ENCODE measurements around the gene TRMT13.

The TRMT13 gene

DNA sequence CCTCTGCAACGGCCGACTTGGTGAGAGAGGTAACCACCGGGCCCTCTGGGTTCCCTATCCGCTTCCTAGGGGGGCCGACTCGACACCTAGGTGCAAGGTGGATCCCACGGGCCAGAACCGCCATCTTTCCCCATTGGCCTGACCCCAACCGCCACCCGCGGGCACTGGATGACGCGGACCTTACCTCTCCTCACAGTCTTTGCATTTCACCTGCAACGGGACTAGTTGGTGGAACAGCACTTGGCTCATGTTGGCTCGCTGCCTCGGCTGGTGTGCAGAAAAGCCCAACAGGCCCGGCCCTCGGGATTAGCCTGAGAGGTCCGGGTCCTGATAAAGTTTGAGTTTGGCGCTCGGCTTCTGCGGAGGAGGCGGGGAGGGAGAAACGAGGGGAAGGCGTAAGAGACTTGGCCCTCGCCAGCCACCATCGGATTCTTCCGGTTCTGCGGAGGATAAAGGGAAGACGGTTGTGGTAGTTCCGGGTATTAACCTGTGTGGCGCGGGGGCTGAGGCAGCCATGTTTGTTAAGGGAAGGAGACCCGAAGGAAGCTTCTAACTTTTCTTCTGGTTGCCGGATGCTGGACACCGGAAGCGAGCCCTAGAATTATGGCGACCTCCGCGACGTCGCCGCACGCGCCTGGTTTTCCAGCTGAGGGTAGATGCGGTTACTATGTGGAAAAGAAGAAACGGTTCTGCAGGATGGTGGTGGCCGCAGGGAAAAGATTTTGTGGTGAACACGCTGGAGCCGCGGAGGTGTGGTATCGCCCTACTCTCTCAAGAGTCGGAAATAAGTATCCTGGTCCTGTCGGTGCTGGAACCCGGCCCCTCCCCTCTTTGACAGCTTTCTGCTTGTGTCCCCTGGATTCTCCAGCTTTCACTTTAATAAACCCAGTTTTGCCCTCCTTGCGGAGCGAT, at the start of gene TRMT13, which contains the start of gene SASS6:
TRMT13 (plus strand) TSS at position 598 of the 912 bp plus-strand sequence; CDS start at position 604, 6 bp downstream.
SASS6 (minus strand) TSS at position 365 of the 912 bp plus-strand sequence; CDS start at position 249, 116 bp downstream.
- no peaks in the 10 kb centered on the region for H3K27me3 Mint-ChIP-seq
- H3K9me3 Mint-ChIP-seq = no peaks in the 10 kb centered on the region
- H3K27ac Mint-ChIP-seq = peak within 1 kb of the TSS; percentile 96
- peaks cover 17% of the 10 kb centered on the region for H3K36me3 Mint-ChIP-seq (ENCODE audit: low read depth)
- H3K4me3 Mint-ChIP-seq = peak within 1 kb of the TSS; percentile 98
- H3K4me1 Mint-ChIP-seq (ENCODE audit: low read depth) = peaks cover 48% of the 10 kb centered on the region

DNA sequence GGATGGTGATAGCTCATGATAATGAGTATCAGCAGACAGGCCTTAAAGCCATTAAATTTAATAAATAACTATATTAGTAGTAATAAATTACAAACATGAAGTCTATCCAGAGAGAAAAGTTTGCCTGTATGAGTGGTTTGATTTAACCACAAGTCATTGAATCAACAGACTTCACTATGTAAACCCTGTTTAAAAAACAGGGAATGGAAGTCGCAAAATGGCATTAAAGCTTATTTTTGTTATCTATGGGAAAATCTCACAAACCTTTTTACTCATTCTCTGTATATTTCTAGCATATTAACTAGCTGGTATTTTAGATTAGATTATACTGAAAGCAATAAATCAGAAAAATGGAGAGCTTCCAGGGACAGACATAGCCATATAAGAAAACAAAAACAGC, 45.6 kb upstream of the TRMT13 start:
- Mint-ChIP-seq H3K27ac (no peak overlapping the region), H3K4me3 (no peak overlapping the region), H3K27me3 (no peaks in the 10 kb centered on the region), H3K36me3 (ENCODE audit: low read depth) (peaks cover 53% of the 10 kb centered on the region), H3K9me3 (no peaks in the 10 kb centered on the region), H3K4me1 (ENCODE audit: low read depth) (no peaks in the 10 kb centered on the region)

DNA sequence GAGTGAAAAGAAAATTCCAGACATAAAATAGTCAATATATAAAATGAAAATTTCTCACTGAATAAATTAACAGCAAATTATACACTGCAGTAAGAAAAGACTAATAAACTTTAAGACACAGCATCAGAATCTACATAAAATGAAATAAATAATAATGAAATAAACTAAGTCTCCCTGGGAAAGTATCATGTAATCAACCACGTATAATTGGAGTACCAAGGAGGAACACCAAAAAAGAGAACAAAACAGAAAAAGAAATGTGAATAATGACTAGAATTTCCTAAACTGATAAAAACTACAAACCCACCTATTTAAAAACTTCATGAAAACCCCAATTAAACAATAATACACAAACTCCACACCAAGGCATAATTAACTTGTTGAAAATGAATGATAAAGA, 43.9 kb upstream of the TRMT13 start:
- H3K27me3 Mint-ChIP-seq = no peaks in the 10 kb centered on the region
- H3K4me3 Mint-ChIP-seq = no peak overlapping the region
- peaks cover 69% of the 10 kb centered on the region for H3K36me3 Mint-ChIP-seq (ENCODE audit: low read depth)
- H3K4me1 Mint-ChIP-seq (ENCODE audit: low read depth) = no peaks in the 10 kb centered on the region
- H3K9me3 Mint-ChIP-seq = no peaks in the 10 kb centered on the region
- no peak overlapping the region for H3K27ac Mint-ChIP-seq

GRCh38 chr1:100090471-100090870, 42.5 kb upstream of the TRMT13 start:
- H3K9me3 Mint-ChIP-seq = no peaks in the 10 kb centered on the region
- no peaks in the 10 kb centered on the region for H3K27me3 Mint-ChIP-seq
- H3K27ac Mint-ChIP-seq = no peak overlapping the region
- peaks cover 68% of the 10 kb centered on the region for H3K36me3 Mint-ChIP-seq (ENCODE audit: low read depth)
- no peaks in the 10 kb centered on the region for H3K4me1 Mint-ChIP-seq (ENCODE audit: low read depth)
- H3K4me3 Mint-ChIP-seq = no peak overlapping the region

- Mint-ChIP-seq H3K4me3 (no peak overlapping the region), H3K27ac (no peak overlapping the region), H3K4me1 (ENCODE audit: low read depth) (no peaks in the 10 kb centered on the region), H3K9me3 (no peaks in the 10 kb centered on the region), H3K27me3 (no peaks in the 10 kb centered on the region), H3K36me3 (ENCODE audit: low read depth) (peaks cover 78% of the 10 kb centered on the region)
Observed at GRCh38 chr1:100100202-100100601, 32.8 kb upstream of the TRMT13 start.

GRCh38 chr1:100101564-100101963, 31.4 kb upstream of the TRMT13 start:
- Mint-ChIP-seq H3K4me3 (no peak overlapping the region), H3K27ac (no peak overlapping the region), H3K9me3 (no peaks in the 10 kb centered on the region), H3K27me3 (no peaks in the 10 kb centered on the region), H3K4me1 (ENCODE audit: low read depth) (no peaks in the 10 kb centered on the region), H3K36me3 (ENCODE audit: low read depth) (peaks cover 76% of the 10 kb centered on the region)

DNA sequence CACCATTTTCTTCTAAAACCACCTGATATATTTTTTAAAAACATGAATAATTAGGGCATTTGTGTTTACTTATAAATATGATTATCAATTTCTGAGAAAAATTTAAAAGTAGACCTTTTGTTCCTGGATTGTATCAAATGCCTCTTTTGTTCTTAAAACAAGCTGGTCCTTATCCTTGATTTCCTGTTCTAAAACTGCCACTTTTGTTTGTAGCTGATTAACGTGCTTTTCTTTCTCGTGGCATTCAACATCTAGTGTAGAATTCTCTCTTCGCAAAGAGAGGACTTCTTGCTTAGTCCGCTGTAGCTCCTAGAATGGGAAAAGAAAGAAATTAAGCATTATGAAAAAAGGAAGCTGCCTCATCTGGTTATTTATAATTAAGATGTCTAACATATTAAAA, 25.3 kb upstream of the TRMT13 start:
- Mint-ChIP-seq H3K4me3 (no peak overlapping the region), H3K36me3 (ENCODE audit: low read depth) (peaks cover 68% of the 10 kb centered on the region), H3K27ac (no peak overlapping the region), H3K9me3 (no peaks in the 10 kb centered on the region), H3K4me1 (ENCODE audit: low read depth) (no peaks in the 10 kb centered on the region), H3K27me3 (no peaks in the 10 kb centered on the region)

- Mint-ChIP-seq H3K9me3 (no peaks in the 10 kb centered on the region), H3K4me3 (no peak overlapping the region), H3K27me3 (no peaks in the 10 kb centered on the region), H3K36me3 (ENCODE audit: low read depth) (peaks cover 59% of the 10 kb centered on the region), H3K4me1 (ENCODE audit: low read depth) (no peaks in the 10 kb centered on the region), H3K27ac (no peak overlapping the region)
Observed at GRCh38 chr1:100109554-100110066, 23.4 kb upstream of the TRMT13 start.

- Mint-ChIP-seq H3K9me3 (no peaks in the 10 kb centered on the region), H3K36me3 (ENCODE audit: low read depth) (peaks cover 41% of the 10 kb centered on the region), H3K4me1 (ENCODE audit: low read depth) (no peaks in the 10 kb centered on the region), H3K27me3 (no peaks in the 10 kb centered on the region), H3K4me3 (no peak overlapping the region), H3K27ac (no peak overlapping the region)
Observed at GRCh38 chr1:100115524-100115923, 17.4 kb upstream of the TRMT13 start.

GRCh38 chr1:100122177-100122576, 10.8 kb upstream of the TRMT13 start:
- Mint-ChIP-seq H3K36me3 (ENCODE audit: low read depth) (peaks cover 44% of the 10 kb centered on the region), H3K27ac (no peak overlapping the region), H3K9me3 (no peaks in the 10 kb centered on the region), H3K27me3 (no peaks in the 10 kb centered on the region), H3K4me1 (ENCODE audit: low read depth) (no peaks in the 10 kb centered on the region), H3K4me3 (no peak overlapping the region)

GRCh38 chr1:100127226-100127625, 5.7 kb upstream of the TRMT13 start:
- Mint-ChIP-seq H3K4me3 (no peak overlapping the region), H3K27me3 (no peaks in the 10 kb centered on the region), H3K27ac (no peak overlapping the region), H3K9me3 (no peaks in the 10 kb centered on the region), H3K4me1 (ENCODE audit: low read depth) (peaks cover 31% of the 10 kb centered on the region), H3K36me3 (ENCODE audit: low read depth) (peaks cover 28% of the 10 kb centered on the region)

DNA sequence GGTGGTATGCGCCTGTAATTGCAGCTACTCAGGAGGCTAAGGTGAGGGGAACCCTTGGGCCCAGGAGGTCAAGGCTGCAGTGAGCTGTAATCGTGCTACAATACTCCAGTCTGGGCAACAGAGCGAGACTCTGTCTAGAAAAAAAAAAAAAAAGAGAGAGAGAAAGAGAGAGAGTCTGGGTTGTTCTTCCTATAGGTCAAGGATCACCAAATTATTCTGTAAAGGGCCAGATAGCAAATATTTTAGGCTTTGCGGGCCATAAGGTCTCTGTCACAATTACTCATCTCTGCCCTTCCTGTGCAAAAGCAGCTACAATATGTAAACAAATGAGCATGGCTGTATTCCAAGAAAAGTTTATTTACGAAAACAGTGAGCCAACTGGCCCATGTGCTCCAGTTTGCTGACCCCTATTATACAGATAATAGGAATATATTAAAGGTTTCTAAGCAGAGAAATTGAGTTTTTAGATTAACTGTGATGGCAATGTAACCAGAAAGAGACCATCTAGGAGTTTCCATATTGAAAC, 2.3 kb upstream of the TRMT13 start:
- H3K4me3 Mint-ChIP-seq = peak overlapping the region; percentile 45
- H3K9me3 Mint-ChIP-seq = no peaks in the 10 kb centered on the region
- H3K4me1 Mint-ChIP-seq (ENCODE audit: low read depth) = peaks cover 48% of the 10 kb centered on the region
- H3K27me3 Mint-ChIP-seq = no peaks in the 10 kb centered on the region
- no peak overlapping the region for H3K27ac Mint-ChIP-seq
- H3K36me3 Mint-ChIP-seq (ENCODE audit: low read depth) = peaks cover 19% of the 10 kb centered on the region

- peak overlapping the region; percentile 96 for H3K27ac Mint-ChIP-seq
- H3K4me1 Mint-ChIP-seq (ENCODE audit: low read depth) = peaks cover 48% of the 10 kb centered on the region
- peak overlapping the region; percentile 98 for H3K4me3 Mint-ChIP-seq
- no peaks in the 10 kb centered on the region for H3K27me3 Mint-ChIP-seq
- no peaks in the 10 kb centered on the region for H3K9me3 Mint-ChIP-seq
- H3K36me3 Mint-ChIP-seq (ENCODE audit: low read depth) = peaks cover 14% of the 10 kb centered on the region
Observed at GRCh38 chr1:100131623-100132022, 1.3 kb upstream of the TRMT13 start.

GRCh38 chr1:100134872-100135271, 1.9 kb downstream of the TRMT13 start:
- H3K4me1 Mint-ChIP-seq (ENCODE audit: low read depth) = peaks cover 38% of the 10 kb centered on the region
- H3K27ac Mint-ChIP-seq = no peak overlapping the region
- peak overlapping the region; percentile 12 for H3K4me3 Mint-ChIP-seq
- H3K27me3 Mint-ChIP-seq = no peaks in the 10 kb centered on the region
- peaks cover 33% of the 10 kb centered on the region for H3K36me3 Mint-ChIP-seq (ENCODE audit: low read depth)
- no peaks in the 10 kb centered on the region for H3K9me3 Mint-ChIP-seq

- Mint-ChIP-seq H3K4me3 (no peak overlapping the region), H3K27ac (no peak overlapping the region), H3K27me3 (no peaks in the 10 kb centered on the region), H3K9me3 (no peaks in the 10 kb centered on the region), H3K36me3 (ENCODE audit: low read depth) (peaks cover 53% of the 10 kb centered on the region), H3K4me1 (ENCODE audit: low read depth) (peaks cover 14% of the 10 kb centered on the region)
Observed at GRCh38 chr1:100137602-100138001, 4.6 kb downstream of the TRMT13 start.

All from stimulated activated naive CD8-positive, alpha-beta T cell treated with anti-CD3 and anti-CD28 coated beads, Interleukin-15, Interleukin-2, amounts not matched to agents 100 ng/mL and 50 ng/mL, for 24 hours (primary cell).